ENCODE results near the gene MBNL1. TPM values are rescaled to one million over a fixed set of nuclear protein-coding genes. Genes with fewer than 3 reads are reported as not detected.

The MBNL1 gene
- total and polyA plus RNA-seq, 11 donors, result 46.8 to 416 (median 189) TPM

- H3K36me3 ChIP-seq, result no peaks in the 10 kb centered on the region
Measured at GRCh38 chr3:152234657-152235375, 33.9 kb upstream of the MBNL1 start.

GRCh38 chr3:152235709-152236298, 32.9 kb upstream of the MBNL1 start:
- TF ChIP-seq CTCF (IDR thresholded peaks at IDR 0.05) (no peak), POLR2A (IDR thresholded peaks at IDR 0.05) (no peak)
- DNase-seq, result no peak
- Histone ChIP-seq H3K27me3 (no peaks in the 10 kb centered on the region), H3K4me3 (no peak overlapping the region), H3K4me1 (peaks cover 0 to 6% (median 0%) of the 10 kb centered on the region in 12 donors), H3K36me3 (no peaks in the 10 kb centered on the region), H3K9me3 (no peaks in the 10 kb centered on the region), H3K27ac (no peak overlapping the region)
- intact Hi-C loops (cut with DNase I), result loop anchor here in 1 of 10 donors (10.0 kb wide), 1 partner anchor 209 kb away; no protein-coding TSS in a partner anchor
- 66 to 83% (median 70%) methylated on average over 1 of the region's 1 CpG for WGBS, 4 donors
- no peak for ATAC-seq

More at GRCh38 chr3:152234657-152235375, 33.9 kb upstream of the MBNL1 start:
- WGBS, 4 donors, result 95 to 98% (median 96%) methylated on average over 3 of the region's 3 CpGs
- no peak for TF ChIP-seq POLR2A (IDR thresholded peaks at IDR 0.05)
- no peak for TF ChIP-seq CTCF (IDR thresholded peaks at IDR 0.05)
- Histone ChIP-seq H3K4me1 (peaks cover 0 to 4% (median 0%) of the 10 kb centered on the region in 12 donors), H3K27ac (no peak overlapping the region), H3K9me3 (no peaks in the 10 kb centered on the region), H3K27me3 (no peaks in the 10 kb centered on the region), H3K4me3 (no peak overlapping the region)
- ATAC-seq (no peak), DNase-seq (no peak)
- intact Hi-C loops (cut with DNase I), result loop anchor here in 1 of 10 donors (10.0 kb wide), 1 partner anchor 210 kb away; no protein-coding TSS in a partner anchor

GRCh38 chr3:152236716-152237115, 32.0 kb upstream of the MBNL1 start:
- no peak overlapping the region for H3K4me3 ChIP-seq
- TF ChIP-seq POLR2A (IDR thresholded peaks at IDR 0.05), result no peak
- no peak for TF ChIP-seq CTCF (IDR thresholded peaks at IDR 0.05)
- H3K4me1 ChIP-seq, result peaks cover 0 to 16% (median 0%) of the 10 kb centered on the region in 12 donors
- no peaks in the 10 kb centered on the region for H3K36me3 ChIP-seq
- H3K27ac ChIP-seq, result no peak overlapping the region
- intact Hi-C loops (cut with DNase I), result loop anchor here in 1 of 10 donors (10.0 kb wide), 1 partner anchor 208 kb away; no protein-coding TSS in a partner anchor
- ATAC-seq (no peak), DNase-seq (no peak)
- no peaks in the 10 kb centered on the region for H3K27me3 ChIP-seq
- peaks cover 0 to 2% (median 0%) of the 10 kb centered on the region in 12 donors for H3K9me3 ChIP-seq
